Ammon's horn (tissue), 1 donor: Measurements from ENCODE around the gene LILRB3.
"Not testable (repeated sequence)": the region's sequence is repeated elsewhere in the genome, so short reads cannot be mapped to it uniquely, and the experiment has no call there.

ENCODE experiments used
- DNase-seq: peaks from one replicate; pipeline ENCODE4 v3.0.0-alpha.2; 2016; ENCODE audit warnings: low spot score

The LILRB3 gene

GRCh38 chr19:54209811-54210494, 12.9 kb downstream of the LILRB3 start:
- DNase-seq = peak; percentile 91

- DNase-seq = peak; percentile 66
These were observed 13.6 kb downstream of the LILRB3 start for GRCh38 chr19:54209058-54209810.

GRCh38 chr19:54208784-54209057, 14.1 kb downstream of the LILRB3 start:
- DNase-seq = no peak

- DNase-seq = peak; percentile 86
These were observed 14.6 kb downstream of the LILRB3 start for GRCh38 chr19:54207983-54208783.

GRCh38 chr19:54207676-54207982, 15.2 kb downstream of the LILRB3 start:
- DNase-seq = no peak

GRCh38 chr19:54207193-54207592, 15.6 kb downstream of the LILRB3 start:
- not testable (repeated sequence) for DNase-seq

GRCh38 chr19:54206831-54207177, 16.0 kb downstream of the LILRB3 start:
- DNase-seq = no peak

- no peak for DNase-seq
These were observed 16.6 kb downstream of the LILRB3 start for GRCh38 chr19:54206030-54206830.

- DNase-seq = no peak
These were observed 17.9 kb downstream of the LILRB3 start for GRCh38 chr19:54204767-54205468.

GRCh38 chr19:54203151-54203611, 19.6 kb downstream of the LILRB3 start:
- no peak for DNase-seq

- DNase-seq = no peak
These were observed 20.8 kb downstream of the LILRB3 start for GRCh38 chr19:54201980-54202379.

GRCh38 chr19:54201172-54201701, 21.6 kb downstream of the LILRB3 start:
- no peak for DNase-seq

GRCh38 chr19:54199401-54199800, 23.4 kb downstream of the LILRB3 start:
- DNase-seq = no peak

GRCh38 chr19:54197121-54197520, 25.7 kb downstream of the LILRB3 start:
- DNase-seq = no peak

- no peak for DNase-seq
These were observed 26.3 kb downstream of the LILRB3 start for GRCh38 chr19:54196536-54196935.

- not testable (repeated sequence) for DNase-seq
These were observed 28.3 kb downstream of the LILRB3 start for GRCh38 chr19:54194463-54194862.

- no peak for DNase-seq
These were observed 29.8 kb downstream of the LILRB3 start for GRCh38 chr19:54193011-54193410.

- DNase-seq = no peak
These were observed 30.9 kb downstream of the LILRB3 start for GRCh38 chr19:54191811-54192453.

GRCh38 chr19:54191011-54191810, 31.6 kb downstream of the LILRB3 start, which contains the start of gene TSEN34:
TSS of gene TSEN34 (plus strand) at chr19:54191308. CDS start at chr19:54191365, 57 bp downstream.
- DNase-seq = peak; percentile 85

GRCh38 chr19:54190503-54191010, 32.2 kb downstream of the LILRB3 start:
- DNase-seq = peak; percentile 100
